Mucosa of gallbladder (tissue), 1 donor: ENCODE measurements around the gene CTAG1B. TPM values are rescaled to one million over a fixed set of nuclear protein-coding genes. Genes with fewer than 3 reads are reported as not detected.
"Not testable (repeated sequence)": the region's sequence is repeated elsewhere in the genome, so short reads cannot be mapped to it uniquely, and the experiment has no call there.

ENCODE experiments used
- DNase-seq: peaks from one replicate; pipeline ENCODE4 v3.0.0-alpha.2; 2020; ENCODE audit warnings: low spot score
- total RNA-seq: library from RNA; stranded (reverse); gene quantifications from one replicate; pipeline ENCODE4 v1.2.1, GENCODE V29; 2021
- donor health status: DM: no; HTN: no; CAD: no.

The CTAG1B gene
- total RNA-seq, 1 donor from 2014 or later = not detected

GRCh38 chrX:154620767-154621414 lies 1.8 kb upstream of the CTAG1B start:
- DNase-seq = not testable (repeated sequence)

DNA sequence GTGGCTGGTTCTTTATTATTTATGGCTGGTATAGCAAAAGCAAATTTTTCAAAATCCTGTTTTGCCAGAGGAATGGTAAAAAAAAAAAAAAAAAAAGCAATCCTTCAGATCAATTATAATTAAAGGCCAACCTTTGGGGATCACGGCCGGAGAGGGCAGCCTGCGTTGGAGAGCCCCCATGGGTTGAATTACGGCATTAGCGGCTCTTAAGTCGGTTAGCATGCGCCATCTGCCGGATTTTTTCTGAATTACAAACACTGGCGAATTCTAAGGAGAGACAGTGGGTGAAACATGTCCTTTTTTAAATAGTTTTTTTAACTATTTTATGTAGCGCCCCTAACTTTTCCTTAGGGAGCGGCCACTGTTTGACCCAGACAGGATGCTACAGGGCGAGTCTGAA lies 5.5 kb downstream of the CTAG1B start:
- DNase-seq = not testable (repeated sequence)

- DNase-seq = not testable (repeated sequence)
Observed at GRCh38 chrX:154611146-154611545, 7.9 kb downstream of the CTAG1B start.

DNA sequence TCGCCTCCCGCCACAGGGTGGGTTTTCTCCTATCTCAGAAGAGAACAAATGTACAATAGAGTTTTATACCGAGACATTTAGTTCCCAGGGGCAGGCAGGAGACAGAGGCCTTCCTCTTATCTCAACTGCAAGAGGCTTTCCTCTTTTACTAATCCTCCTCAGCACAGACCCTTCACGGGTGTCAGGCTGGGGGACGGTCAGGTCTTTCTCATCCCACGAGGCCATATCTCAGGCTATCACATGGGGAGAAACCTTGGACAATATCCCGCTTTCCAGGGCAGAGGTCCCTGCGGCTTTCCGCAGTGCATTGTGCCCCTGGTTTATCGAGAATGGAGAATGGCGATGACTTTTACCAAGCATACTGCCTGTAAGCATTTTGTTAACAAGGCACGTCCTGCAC lies 10.3 kb downstream of the CTAG1B start:
- not testable (repeated sequence) for DNase-seq

DNA sequence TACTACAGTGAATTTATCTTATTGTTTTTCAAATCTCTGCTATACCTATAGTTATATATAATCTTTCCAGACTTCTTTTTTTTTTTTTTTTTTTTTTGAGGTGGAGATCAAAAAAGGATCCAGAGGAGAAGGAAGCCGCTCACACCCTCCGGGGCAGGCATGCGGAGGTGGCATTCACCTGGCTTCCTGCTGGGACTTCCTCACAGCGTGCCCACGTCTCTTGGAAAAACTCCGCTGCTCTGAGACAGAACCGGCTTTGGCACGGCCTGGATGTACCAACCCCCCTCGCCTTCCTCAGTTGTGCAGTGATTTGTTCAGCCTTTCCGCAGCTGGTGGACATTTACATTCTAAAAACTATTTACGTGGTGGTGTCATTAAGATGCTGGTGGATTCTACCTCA lies 11.1 kb downstream of the CTAG1B start:
- not testable (repeated sequence) for DNase-seq

DNA sequence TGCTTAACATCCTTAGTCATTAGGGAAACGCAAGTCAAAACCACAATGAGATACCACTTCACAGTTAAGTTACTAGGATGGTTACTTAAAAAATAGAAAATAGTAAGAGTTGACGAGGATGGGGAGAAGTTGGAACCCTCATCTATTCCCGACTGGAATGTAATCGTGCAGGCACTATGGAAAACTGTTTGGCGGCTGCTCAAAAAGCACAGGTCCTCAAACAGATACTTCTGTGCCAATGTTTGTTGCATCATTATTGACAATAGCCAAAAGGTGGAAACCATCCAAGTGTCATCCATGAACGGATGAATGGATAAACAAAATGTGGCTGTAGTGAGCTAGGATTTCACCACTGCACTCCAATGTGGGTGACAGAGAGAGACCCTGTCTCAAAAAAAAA lies 11.7 kb downstream of the CTAG1B start:
- DNase-seq = no peak

DNA sequence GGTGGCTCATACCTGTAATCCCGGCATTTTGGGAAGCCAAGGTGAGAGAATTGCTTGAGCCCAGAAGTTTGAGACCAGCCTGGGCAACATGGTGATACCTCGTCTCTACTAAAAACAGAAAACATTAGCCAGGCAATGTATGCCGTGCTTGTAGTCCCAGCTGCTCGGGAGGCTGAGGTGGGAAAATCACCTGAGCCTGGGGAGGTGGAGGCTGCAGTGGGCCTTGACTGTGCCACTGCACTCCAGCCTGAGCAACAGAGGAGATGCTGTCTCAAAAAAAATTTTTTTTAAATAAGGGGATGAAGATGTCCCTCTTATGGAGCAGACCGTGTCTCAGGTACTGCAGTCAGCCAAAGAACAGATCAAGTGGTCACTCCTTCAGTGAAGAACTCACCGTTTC lies 13.5 kb downstream of the CTAG1B start:
- DNase-seq = no peak

DNA sequence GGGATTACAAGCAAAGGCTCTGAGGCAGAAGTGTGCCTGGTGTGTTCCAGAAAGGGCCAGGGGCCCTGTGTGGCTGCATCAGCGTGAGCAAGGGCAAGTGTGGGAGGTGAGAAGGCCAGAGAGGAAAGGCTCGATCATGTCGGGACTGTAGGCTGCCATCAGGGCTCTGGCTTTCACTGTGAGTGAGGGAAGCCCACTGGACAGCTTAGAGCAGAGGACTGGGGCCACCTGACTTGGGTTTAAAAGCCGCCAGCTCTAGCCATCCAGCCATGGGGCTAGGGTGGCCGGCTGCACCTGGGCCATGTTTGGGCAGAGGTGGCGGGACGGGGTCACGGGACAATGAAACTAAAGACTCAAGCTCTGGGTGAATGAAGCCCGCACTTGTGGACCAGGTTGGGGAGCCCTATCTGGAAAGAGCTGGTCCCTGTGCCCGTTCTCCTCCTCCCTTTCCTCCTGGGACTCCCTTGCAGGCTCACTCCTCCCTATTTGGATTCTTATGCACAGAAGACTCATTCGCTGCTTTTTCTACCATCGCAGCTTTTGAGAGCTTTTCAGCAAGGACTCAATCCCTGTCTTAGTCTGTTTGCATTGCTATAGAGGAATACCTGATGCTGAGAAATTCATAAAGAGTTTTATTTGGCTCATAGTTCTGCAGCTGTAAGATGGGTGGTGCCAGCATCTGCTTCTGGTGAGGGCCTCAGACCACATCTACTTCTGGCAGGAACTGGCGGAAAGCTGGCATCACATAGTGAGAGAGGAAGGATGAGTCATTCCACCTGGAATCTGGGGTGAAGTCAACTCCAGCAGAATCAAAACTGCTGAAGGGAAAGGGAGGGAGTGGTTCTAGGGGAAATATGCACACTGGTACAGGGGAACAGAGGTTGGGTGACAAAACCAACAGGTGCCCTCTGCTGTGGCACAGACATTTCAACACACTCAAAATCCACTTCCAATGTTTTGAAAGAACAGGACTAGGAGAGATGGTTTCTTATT lies 15.3 kb downstream of the CTAG1B start:
- peak; percentile 38 for DNase-seq

DNA sequence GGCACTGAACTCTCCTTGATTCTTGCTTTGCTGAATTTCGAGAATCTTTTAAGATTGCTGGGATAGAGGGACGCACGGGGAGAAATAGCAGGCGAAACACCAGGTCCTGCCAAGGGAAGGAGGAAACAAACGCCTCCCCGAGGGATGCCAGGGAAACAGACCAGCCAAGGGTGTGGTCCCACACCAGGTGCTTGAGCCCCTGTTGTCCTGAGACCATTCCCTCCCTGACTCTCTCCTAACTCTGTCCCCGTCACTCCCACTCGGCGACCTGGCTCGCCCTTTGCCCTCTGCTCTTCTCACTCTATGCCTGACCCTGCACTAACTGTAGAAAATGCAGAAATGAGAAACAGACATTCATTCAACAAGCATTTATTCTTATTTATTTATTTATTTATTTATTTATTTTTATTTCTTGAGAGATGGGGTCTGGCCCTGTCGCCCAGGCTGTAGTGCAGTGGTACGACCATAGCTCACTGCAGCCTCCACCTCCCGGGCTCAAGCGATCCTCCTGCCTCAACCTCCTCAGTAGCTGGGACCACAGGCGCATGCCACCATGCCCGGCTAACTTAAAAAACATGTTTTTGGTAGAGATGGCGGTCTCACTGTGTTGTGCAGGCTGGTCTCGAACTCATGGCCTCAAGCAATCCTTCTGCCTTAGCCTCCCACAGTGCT lies 16.2 kb downstream of the CTAG1B start:
- DNase-seq = no peak

- no peak for DNase-seq
Observed at GRCh38 chrX:154602226-154602625, 16.9 kb downstream of the CTAG1B start.

GRCh38 chrX:154600759-154601374 lies 18.2 kb downstream of the CTAG1B start:
- DNase-seq = no peak

DNA sequence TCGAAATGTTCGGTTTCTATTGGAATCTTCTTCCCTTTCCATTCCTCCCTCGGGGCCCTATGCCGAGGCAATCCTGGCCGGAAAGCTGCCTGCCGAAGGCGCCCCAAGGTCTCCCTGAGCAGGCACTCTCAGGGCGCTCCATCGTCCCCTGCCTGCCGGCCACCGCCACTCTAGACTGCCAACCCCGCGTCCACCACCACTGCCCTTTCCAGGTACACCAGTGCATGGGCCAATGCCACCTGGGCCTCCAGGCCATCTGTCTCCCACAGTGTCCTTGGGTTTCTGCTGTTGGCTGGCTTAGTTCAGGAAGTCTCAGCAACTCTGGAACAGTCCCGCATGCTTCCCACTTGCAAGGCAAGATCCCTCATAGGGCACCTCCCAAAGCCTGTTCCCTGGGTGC lies 19.6 kb downstream of the CTAG1B start:
- DNase-seq = no peak

DNA sequence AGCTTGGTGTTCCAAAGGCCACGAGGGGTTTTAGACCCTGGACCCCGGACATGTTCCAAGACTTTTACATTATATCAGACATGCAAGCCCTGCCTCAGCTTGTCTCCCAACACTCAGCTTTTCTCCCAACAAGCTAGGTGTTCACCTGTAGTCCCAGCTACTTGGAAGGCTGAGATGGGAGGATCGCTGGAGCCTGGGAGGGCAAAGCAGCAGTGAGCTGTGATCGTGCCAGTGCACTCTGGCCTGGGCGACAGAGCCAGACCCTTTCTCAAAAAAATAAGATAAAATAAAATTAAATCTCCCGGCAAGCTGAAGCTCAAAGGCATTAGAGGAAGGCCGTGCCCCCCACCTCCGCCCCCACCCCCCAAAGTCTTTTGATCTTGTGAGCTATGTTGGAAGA lies 20.4 kb downstream of the CTAG1B start:
- no peak for DNase-seq

- DNase-seq = no peak
Observed at GRCh38 chrX:154597221-154597620, 21.9 kb downstream of the CTAG1B start.

DNA sequence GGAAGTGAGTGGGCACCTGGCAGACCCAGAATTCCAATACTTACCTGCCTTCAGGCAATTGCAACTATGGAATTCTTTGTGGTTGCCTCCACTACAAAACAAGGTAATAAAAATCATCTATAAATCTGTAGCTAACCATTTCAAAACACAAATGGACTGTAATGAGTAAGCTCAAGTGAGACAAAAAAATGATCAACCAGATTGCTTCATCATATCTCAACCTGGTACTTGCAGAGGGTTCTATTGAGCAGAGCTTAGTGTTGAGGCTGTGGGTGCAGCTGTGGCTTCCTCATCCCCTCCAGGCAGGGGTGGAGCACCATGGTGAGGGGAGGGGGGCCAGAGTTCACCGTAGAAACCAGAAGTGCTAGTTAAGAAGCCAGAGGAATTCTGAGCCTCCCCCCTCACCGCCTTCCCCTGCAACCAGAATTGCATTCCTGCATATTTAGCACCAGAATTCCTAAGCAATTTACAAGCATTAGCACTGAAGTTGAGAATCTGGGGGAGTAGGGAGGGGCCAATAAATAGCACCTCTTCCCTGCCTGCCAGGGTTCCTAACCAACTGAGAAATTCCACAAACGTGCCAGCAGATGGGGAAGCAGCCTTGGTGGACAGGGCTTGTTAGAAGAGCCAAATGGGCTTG lies 22.7 kb downstream of the CTAG1B start:
- DNase-seq = no peak

- DNase-seq = no peak
Observed at GRCh38 chrX:154595559-154596249, 23.4 kb downstream of the CTAG1B start.

- no peak for DNase-seq
Observed at GRCh38 chrX:154594491-154594890, 24.6 kb downstream of the CTAG1B start.

DNA sequence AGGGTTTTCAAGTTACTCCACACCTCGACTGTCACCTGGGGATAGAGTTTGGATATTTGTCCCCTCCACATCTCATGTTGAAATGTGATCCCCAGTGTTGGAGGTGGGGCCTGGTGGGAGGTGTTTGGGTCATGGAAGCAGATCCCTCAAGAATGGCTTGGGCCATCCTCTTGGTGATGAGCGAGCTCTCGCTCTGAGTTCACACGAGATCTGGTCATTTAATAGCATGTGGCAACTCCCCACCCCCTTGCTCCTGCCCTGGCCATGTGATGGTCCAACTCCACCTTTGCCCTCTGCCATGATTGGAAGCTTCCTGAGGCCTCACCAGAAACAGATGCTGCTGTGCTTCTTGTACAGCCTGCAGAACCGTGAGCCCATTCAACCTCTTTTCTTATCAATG lies 25.9 kb downstream of the CTAG1B start:
- no peak for DNase-seq

DNA sequence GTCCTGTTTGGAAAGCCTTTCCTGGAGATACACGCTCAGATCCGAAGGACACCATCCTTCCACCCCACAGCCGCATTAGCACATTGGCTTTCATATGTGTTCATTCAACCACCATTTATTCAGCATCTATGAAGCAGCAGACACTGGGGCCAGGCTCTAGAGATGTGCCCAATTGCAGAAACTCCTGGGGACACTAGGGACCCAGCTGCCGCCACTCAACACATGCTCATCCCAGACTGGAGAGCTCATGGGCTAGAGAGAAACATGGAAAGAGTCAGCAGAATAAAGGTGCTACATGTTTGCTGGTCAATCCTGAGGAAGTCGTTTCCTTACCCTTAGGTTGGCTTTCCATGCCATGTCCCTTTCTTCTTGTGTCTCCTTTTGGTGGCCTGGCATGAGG lies 26.6 kb downstream of the CTAG1B start:
- DNase-seq = no peak

GRCh38 chrX:154590415-154590814 lies 28.7 kb downstream of the CTAG1B start:
- not testable (repeated sequence) for DNase-seq
